Mucosa of stomach (tissue), 1 donor: ENCODE data around the gene PRKX.
"Not testable (repeated sequence)": the region's sequence is repeated elsewhere in the genome, so short reads cannot be mapped to it uniquely, and the experiment has no call there.

ENCODE experiments used
- H3K27me3 ChIP-seq: one replicate; pipeline ENCODE4 v1.7.0; 2013; ENCODE audit warnings: mild to moderate bottlenecking, low read length; ENCODE audit not compliant: control insufficient read depth, insufficient read depth
- H3K36me3 ChIP-seq: one replicate; pipeline ENCODE4 v1.7.0; 2013; ENCODE audit warnings: low read length; ENCODE audit not compliant: control insufficient read depth, insufficient read depth
- H3K4me1 ChIP-seq: one replicate; pipeline ENCODE4 v1.7.0; 2013; ENCODE audit warnings: mild to moderate bottlenecking, low read length; ENCODE audit not compliant: control insufficient read depth, insufficient read depth
- H3K4me3 ChIP-seq: one replicate; pipeline ENCODE4 v1.7.0; 2013; ENCODE audit warnings: low read length
- H3K9ac ChIP-seq: one replicate; pipeline ENCODE4 v1.7.0; 2013; ENCODE audit warnings: mild to moderate bottlenecking, low read length, moderate library complexity
- H3K9me3 ChIP-seq: one replicate; pipeline ENCODE4 v1.7.0; 2013; ENCODE audit warnings: mild to moderate bottlenecking, low read length, moderate library complexity; ENCODE audit not compliant: control insufficient read depth
- donor health status: Pancreatic carcinoma.

Gene PRKX

DNA sequence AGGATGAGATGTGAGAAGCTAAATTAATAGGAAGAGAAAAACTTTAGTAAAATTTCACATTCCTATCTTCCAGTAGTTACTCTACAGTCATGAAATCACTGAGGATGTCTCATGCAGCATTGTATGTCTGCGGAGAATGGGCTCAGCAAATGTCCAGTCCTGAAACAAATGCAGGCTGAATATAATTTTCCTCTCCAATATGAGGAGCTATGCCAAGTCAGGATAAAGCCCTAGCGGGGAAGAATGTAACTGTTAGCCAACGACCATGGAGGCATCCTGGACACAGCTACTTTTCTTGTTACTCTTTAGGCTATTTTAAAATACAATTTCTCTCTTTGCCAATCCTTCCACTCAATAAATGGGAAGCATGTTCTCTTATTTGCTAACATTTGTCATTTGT, 127.7 kb downstream of the PRKX start:
- no peak overlapping the region for H3K9ac ChIP-seq
- no peaks in the 10 kb centered on the region for H3K27me3 ChIP-seq
- no peaks in the 10 kb centered on the region for H3K36me3 ChIP-seq
- H3K9me3 ChIP-seq: no peaks in the 10 kb centered on the region
- H3K4me1 ChIP-seq: no peaks in the 10 kb centered on the region
- H3K4me3 ChIP-seq: no peak overlapping the region

DNA sequence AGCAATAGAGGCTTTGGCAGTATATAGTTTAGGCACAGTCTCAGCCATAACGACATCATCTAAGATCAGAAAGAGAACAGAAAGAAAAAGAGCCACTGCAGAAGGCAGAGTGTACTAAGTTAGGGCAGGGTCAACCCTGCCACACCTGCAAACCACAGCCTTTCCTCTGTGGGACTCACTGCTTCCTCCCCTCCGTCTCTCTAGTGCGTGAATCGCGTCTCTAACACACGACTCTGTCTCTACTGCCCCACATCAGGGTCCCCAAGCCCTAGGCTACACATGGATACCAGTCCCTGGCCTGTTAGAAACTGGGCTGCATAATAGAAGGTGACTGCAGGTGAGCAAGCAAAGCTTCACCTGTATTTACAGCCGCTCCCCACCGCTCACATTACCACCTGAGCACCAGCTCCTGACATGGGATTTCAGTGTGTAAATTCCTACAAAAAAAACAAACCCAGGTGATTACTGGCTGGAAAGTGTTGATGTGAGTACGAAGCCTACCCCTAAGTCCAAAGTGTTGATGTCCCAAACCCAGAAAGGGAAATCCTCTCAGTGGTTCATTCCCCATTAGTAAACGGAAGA, 128.9 kb downstream of the PRKX start:
- Histone ChIP-seq H3K4me3 (no peak overlapping the region), H3K9me3 (no peaks in the 10 kb centered on the region), H3K27me3 (no peaks in the 10 kb centered on the region), H3K4me1 (no peaks in the 10 kb centered on the region), H3K9ac (no peak overlapping the region), H3K36me3 (no peaks in the 10 kb centered on the region)

- Histone ChIP-seq H3K4me3 (no peak overlapping the region), H3K4me1 (no peaks in the 10 kb centered on the region), H3K36me3 (no peaks in the 10 kb centered on the region), H3K27me3 (no peaks in the 10 kb centered on the region), H3K9ac (no peak overlapping the region), H3K9me3 (no peaks in the 10 kb centered on the region)
Measured at GRCh38 chrX:3582451-3582850, 131.0 kb downstream of the PRKX start.

DNA sequence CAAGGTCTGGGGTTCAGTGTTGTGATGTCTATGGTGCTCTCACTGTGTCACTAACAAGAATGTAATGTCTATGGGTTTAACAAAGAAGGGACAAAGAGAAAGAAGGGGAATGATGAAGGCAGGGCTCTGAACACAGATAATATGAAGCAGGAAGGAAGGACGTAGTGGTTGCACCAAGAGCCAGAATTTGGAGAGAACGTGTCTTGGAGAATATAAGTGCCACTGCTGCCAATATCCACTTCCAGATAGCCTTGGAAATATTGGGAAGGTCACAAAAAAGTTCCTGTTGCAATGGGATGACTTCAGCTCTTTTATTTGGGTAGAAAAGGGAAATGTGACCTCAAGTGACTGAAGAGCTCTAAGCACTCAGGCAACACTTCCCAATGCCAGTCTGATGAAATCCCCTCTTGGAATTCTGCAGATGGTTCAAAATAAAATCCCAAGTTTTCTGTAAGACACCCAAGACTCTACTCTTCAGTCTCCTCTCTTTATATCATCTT, 131.8 kb downstream of the PRKX start:
- Histone ChIP-seq H3K9ac (no peak overlapping the region), H3K27me3 (no peaks in the 10 kb centered on the region)

DNA sequence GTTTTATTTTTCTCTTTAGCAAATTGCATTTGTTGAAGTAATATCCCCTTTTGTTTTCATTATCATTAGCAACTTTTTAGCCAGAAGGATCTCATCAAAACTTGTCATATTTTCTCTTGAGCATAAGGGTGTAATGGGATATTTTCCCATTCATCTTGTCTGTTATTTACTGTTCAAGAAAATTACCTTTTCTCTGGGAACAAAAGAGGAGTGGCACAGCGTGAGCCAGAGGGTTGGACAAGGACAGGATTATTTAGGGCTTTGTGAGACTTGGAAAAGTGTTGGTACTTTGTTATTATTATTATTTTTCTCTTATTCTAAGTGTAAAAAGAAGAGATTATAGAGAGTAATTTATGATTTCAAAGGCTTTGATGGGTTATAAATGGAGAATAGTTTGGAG, 135.9 kb downstream of the PRKX start:
- Histone ChIP-seq H3K4me1 (no peaks in the 10 kb centered on the region), H3K9me3 (no peaks in the 10 kb centered on the region), H3K36me3 (no peaks in the 10 kb centered on the region), H3K27me3 (no peaks in the 10 kb centered on the region), H3K9ac (no peak overlapping the region), H3K4me3 (no peak overlapping the region)

More for the DNA sequence above, 131.8 kb downstream of the PRKX start:
- no peak overlapping the region for H3K4me3 ChIP-seq
- no peaks in the 10 kb centered on the region for H3K9me3 ChIP-seq
- H3K36me3 ChIP-seq: no peaks in the 10 kb centered on the region
- no peaks in the 10 kb centered on the region for H3K4me1 ChIP-seq

DNA sequence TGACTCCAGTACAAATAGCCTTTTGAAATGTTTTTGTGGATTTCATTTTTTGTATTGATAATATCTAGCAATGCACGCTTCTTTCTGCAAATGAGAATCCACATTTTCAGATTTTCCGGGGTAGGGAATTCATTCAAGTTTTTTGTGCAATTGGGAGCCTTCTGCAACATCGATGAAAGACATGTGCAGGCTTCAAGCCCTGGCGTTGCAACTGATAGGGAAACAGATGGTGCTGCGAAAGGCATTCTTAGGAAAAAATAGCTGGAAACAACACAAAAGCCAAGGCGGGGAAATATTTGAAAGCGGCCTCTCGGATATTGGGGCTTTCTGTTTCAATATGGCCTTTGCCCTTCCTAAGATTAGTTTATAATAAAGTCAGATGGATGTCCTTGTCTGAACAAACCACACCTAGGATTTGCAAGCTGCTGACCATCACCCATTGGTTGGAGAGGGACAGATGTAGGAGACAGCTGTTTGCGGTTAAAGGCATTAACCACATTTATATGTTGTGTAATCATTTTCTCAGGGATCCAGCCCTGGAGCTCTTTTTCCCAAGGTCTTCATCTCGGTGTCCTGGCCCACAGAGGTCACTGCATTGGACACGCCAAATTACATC, 136.5 kb downstream of the PRKX start:
- Histone ChIP-seq H3K36me3 (no peaks in the 10 kb centered on the region), H3K4me1 (no peaks in the 10 kb centered on the region), H3K9me3 (no peaks in the 10 kb centered on the region), H3K27me3 (no peaks in the 10 kb centered on the region), H3K9ac (no peak overlapping the region), H3K4me3 (no peak overlapping the region)

GRCh38 chrX:3567686-3568085, 145.8 kb downstream of the PRKX start:
- no peaks in the 10 kb centered on the region for H3K9me3 ChIP-seq
- H3K27me3 ChIP-seq: no peaks in the 10 kb centered on the region
- H3K4me1 ChIP-seq: no peaks in the 10 kb centered on the region
- no peak overlapping the region for H3K9ac ChIP-seq
- no peak overlapping the region for H3K4me3 ChIP-seq
- H3K36me3 ChIP-seq: no peaks in the 10 kb centered on the region

GRCh38 chrX:3563451-3563850, 150.0 kb downstream of the PRKX start:
- no peaks in the 10 kb centered on the region for H3K9me3 ChIP-seq
- no peaks in the 10 kb centered on the region for H3K27me3 ChIP-seq
- H3K4me3 ChIP-seq: no peak overlapping the region
- H3K4me1 ChIP-seq: no peaks in the 10 kb centered on the region
- H3K36me3 ChIP-seq: no peaks in the 10 kb centered on the region
- H3K9ac ChIP-seq: no peak overlapping the region

DNA sequence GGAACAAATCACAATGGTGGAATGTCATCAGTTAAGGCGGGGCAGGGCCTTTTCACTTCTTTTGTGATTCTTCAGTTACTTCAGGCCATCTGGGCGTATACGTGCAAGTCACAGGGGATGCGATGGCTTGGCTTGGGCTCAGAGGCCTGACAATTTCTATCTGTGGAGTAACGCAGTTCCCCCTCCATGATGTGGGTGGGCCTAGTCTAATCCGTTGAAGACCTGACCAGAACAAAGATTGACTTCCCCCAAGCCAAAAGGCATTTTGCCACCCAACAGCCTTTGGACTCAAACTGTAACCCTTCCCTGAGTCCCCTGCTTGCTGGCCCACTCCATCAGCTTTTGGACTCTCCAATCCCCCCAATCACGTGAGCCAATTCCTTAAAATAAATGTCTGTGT, 153.4 kb downstream of the PRKX start:
- H3K9me3 ChIP-seq, H3K4me3 ChIP-seq, H3K27me3 ChIP-seq, H3K4me1 ChIP-seq, H3K9ac ChIP-seq, H3K36me3 ChIP-seq: not testable (repeated sequence)
